ENCODE measurements around the gene TAOK1. TPM values are rescaled to one million over a fixed set of nuclear protein-coding genes. Genes with fewer than 3 reads are reported as not detected.

Gene TAOK1
- total and polyA plus RNA-seq, 2 of the 13 experiments (the other 11 are each of a cell fraction or from before 2014, with no cell fraction given) = 14.1 to 23.0 TPM

DNA sequence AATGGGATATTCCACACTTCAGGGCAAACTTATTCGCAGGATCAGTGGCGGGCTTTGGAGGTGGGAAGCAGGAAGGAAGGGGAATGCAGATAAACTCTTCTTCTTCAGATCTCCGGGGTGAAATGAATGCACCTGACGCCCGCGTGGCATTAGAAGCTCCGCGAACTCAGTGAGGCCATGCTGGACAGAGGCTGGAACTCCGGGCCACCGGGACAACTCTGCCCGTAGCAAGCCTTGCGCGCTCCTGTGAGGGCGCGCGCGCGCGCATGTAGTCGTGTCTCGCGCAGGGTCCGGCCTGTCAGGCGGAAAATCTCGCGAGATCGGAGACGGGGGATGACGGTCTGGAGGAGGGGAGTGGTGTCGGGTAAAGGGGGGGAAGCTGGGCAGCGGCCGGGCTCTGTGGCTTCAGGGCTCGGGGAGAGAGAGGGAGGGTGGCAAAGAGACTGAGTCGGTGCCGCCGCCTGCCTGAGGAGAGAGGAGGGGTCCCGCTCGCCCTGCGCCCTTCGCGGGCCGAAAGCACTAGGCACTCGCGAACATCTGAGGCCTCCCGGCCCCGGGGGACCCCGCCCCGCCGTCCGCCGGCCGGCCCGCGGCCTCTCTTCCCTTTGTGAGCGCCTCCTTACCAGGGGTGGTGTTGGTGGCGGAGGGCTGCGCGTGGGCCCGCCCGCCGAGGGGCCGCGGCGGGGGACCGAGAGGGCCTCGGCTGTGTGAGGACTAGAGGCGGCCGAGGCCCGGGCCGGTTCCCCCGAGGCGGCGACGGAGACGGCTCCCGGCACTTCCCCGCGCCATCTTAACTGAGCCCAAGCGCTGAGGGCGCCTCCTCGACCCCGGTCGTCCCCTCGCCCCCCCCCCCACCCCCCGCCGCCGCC, at the start of gene TAOK1 (continued):
- TF ChIP-seq ZNF782 (CRISPR knock-in tag; IDR thresholded peaks at IDR 0.05; ENCODE audit: borderline replicate concordance) = no peak
- TF ChIP-seq SP140L (CRISPR knock-in tag; IDR thresholded peaks at IDR 0.05; ENCODE audit: borderline replicate concordance) = no peak
- TF ChIP-seq NR2F6 (IDR thresholded peaks at IDR 0.05) = no peak
- no peak; the same call in 1 of the 2 replicates for TF ChIP-seq NR2F6 (CRISPR knock-in tag; IDR thresholded peaks at IDR 0.05)
- TF ChIP-seq ZNF225 (CRISPR knock-in tag; IDR thresholded peaks at IDR 0.05) = no peak
- TF ChIP-seq, protein P1, sequence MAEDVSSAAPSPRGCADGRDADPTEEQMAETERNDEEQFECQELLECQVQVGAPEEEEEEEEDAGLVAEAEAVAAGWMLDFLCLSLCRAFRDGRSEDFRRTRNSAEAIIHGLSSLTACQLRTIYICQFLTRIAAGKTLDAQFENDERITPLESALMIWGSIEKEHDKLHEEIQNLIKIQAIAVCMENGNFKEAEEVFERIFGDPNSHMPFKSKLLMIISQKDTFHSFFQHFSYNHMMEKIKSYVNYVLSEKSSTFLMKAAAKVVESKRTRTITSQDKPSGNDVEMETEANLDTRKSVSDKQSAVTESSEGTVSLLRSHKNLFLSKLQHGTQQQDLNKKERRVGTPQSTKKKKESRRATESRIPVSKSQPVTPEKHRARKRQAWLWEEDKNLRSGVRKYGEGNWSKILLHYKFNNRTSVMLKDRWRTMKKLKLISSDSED (CRISPR knock-in tag; IDR thresholded peaks at IDR 0.05) = no peak
- TF ChIP-seq ZNF557 (CRISPR knock-in tag; IDR thresholded peaks at IDR 0.05) = no peak
- no peak; the same call in 1 of the 2 replicates for TF ChIP-seq ZSCAN20 (CRISPR knock-in tag; IDR thresholded peaks at IDR 0.05; ENCODE audit: borderline replicate concordance)
- TF ChIP-seq MTF1 (CRISPR knock-in tag; IDR thresholded peaks at IDR 0.05) = no peak
- TF ChIP-seq ZNF441 (CRISPR knock-in tag; IDR thresholded peaks at IDR 0.05; ENCODE audit: borderline replicate concordance) = peak; percentile 57; the same call in 1 of the 2 replicates
- TF ChIP-seq, protein P2, sequence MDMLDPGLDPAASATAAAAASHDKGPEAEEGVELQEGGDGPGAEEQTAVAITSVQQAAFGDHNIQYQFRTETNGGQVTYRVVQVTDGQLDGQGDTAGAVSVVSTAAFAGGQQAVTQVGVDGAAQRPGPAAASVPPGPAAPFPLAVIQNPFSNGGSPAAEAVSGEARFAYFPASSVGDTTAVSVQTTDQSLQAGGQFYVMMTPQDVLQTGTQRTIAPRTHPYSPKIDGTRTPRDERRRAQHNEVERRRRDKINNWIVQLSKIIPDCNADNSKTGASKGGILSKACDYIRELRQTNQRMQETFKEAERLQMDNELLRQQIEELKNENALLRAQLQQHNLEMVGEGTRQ (IDR thresholded peaks at IDR 0.05; ENCODE audit: low read depth, low read length) = no peak
- TF ChIP-seq, protein P2 (CRISPR knock-in tag; IDR thresholded peaks at IDR 0.05; ENCODE audit: borderline replicate concordance) = no peak
- no peak for TF ChIP-seq ZNF251 (CRISPR knock-in tag; IDR thresholded peaks at IDR 0.05)
- no peak for TF ChIP-seq KLF13 (CRISPR knock-in tag; IDR thresholded peaks at IDR 0.05)
- TF ChIP-seq, protein P3, sequence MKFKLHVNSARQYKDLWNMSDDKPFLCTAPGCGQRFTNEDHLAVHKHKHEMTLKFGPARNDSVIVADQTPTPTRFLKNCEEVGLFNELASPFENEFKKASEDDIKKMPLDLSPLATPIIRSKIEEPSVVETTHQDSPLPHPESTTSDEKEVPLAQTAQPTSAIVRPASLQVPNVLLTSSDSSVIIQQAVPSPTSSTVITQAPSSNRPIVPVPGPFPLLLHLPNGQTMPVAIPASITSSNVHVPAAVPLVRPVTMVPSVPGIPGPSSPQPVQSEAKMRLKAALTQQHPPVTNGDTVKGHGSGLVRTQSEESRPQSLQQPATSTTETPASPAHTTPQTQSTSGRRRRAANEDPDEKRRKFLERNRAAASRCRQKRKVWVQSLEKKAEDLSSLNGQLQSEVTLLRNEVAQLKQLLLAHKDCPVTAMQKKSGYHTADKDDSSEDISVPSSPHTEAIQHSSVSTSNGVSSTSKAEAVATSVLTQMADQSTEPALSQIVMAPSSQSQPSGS (CRISPR knock-in tag; IDR thresholded peaks at IDR 0.05) = peak; percentile 55; the same call in 1 of the 2 replicates
- TF ChIP-seq, protein P4, sequence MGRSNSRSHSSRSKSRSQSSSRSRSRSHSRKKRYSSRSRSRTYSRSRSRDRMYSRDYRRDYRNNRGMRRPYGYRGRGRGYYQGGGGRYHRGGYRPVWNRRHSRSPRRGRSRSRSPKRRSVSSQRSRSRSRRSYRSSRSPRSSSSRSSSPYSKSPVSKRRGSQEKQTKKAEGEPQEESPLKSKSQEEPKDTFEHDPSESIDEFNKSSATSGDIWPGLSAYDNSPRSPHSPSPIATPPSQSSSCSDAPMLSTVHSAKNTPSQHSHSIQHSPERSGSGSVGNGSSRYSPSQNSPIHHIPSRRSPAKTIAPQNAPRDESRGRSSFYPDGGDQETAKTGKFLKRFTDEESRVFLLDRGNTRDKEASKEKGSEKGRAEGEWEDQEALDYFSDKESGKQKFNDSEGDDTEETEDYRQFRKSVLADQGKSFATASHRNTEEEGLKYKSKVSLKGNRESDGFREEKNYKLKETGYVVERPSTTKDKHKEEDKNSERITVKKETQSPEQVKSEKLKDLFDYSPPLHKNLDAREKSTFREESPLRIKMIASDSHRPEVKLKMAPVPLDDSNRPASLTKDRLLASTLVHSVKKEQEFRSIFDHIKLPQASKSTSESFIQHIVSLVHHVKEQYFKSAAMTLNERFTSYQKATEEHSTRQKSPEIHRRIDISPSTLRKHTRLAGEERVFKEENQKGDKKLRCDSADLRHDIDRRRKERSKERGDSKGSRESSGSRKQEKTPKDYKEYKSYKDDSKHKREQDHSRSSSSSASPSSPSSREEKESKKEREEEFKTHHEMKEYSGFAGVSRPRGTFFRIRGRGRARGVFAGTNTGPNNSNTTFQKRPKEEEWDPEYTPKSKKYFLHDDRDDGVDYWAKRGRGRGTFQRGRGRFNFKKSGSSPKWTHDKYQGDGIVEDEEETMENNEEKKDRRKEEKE (IDR thresholded peaks at IDR 0.05) = no peak
- no peak for TF ChIP-seq MLXIP (CRISPR knock-in tag; IDR thresholded peaks at IDR 0.05; ENCODE audit: borderline replicate concordance)

Data from HepG2 (cell line).